Measurements from ENCODE around the gene RAB40A. TPM values are rescaled to one million over a fixed set of nuclear protein-coding genes. Genes with fewer than 3 reads are reported as not detected.

RAB40A gene
- total and polyA plus RNA-seq, 10 of the 15 experiments (the other 5 are each of a cell fraction or from before 2014, with no cell fraction given) = 0.10 to 0.42 (median 0.26) TPM

DNA sequence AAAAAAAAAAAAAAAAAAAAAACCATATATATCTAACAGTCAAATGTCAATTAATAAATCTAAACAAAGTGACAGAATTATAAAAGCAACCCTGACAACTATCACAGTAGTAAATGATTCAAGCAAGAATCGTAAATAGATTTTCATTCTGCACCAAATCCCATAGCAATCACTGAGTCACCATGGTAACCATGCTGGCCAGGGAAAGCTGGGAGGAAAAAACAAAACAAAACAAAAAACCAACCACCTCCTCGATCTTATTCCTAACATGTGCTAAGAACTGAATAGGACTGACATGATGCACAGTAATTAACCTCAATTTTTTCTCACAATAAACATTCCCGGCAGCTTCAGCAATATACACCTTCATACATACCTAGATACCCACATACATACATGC lies 30.6 kb upstream of the RAB40A start:
- intact Hi-C loops (cut with micrococcal nuclease; ENCODE audit: unreplicated experiment) (no loop called here), in situ Hi-C loops (cut with MboI) (no loop called here)
- TF ChIP-seq ZSCAN29 (IDR thresholded peaks at IDR 0.05) = no peak
- TF ChIP-seq, protein P1, sequence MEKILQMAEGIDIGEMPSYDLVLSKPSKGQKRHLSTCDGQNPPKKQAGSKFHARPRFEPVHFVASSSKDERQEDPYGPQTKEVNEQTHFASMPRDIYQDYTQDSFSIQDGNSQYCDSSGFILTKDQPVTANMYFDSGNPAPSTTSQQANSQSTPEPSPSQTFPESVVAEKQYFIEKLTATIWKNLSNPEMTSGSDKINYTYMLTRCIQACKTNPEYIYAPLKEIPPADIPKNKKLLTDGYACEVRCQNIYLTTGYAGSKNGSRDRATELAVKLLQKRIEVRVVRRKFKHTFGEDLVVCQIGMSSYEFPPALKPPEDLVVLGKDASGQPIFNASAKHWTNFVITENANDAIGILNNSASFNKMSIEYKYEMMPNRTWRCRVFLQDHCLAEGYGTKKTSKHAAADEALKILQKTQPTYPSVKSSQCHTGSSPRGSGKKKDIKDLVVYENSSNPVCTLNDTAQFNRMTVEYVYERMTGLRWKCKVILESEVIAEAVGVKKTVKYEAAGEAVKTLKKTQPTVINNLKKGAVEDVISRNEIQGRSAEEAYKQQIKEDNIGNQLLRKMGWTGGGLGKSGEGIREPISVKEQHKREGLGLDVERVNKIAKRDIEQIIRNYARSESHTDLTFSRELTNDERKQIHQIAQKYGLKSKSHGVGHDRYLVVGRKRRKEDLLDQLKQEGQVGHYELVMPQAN (conservative IDR thresholded peaks at IDR 0.05) = no peak
- no peak for TF ChIP-seq SP1 (IDR thresholded peaks at IDR 0.05; ENCODE audit: low read depth, low read length)
- TF ChIP-seq RELA (IDR thresholded peaks at IDR 0.05; ENCODE audit: borderline replicate concordance, partially characterized antibody) = no peak
- TF ChIP-seq, protein P2, sequence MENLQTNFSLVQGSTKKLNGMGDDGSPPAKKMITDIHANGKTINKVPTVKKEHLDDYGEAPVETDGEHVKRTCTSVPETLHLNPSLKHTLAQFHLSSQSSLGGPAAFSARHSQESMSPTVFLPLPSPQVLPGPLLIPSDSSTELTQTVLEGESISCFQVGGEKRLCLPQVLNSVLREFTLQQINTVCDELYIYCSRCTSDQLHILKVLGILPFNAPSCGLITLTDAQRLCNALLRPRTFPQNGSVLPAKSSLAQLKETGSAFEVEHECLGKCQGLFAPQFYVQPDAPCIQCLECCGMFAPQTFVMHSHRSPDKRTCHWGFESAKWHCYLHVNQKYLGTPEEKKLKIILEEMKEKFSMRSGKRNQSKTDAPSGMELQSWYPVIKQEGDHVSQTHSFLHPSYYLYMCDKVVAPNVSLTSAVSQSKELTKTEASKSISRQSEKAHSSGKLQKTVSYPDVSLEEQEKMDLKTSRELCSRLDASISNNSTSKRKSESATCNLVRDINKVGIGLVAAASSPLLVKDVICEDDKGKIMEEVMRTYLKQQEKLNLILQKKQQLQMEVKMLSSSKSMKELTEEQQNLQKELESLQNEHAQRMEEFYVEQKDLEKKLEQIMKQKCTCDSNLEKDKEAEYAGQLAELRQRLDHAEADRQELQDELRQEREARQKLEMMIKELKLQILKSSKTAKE (IDR thresholded peaks at IDR 0.05; ENCODE audit: low read depth, poor library complexity, severe bottlenecking) = no peak
- no peak for TF ChIP-seq MEF2B (IDR thresholded peaks at IDR 0.05; ENCODE audit: partially characterized antibody, poor library complexity, severe bottlenecking)
- no peak for TF ChIP-seq MYB (IDR thresholded peaks at IDR 0.05; ENCODE audit: borderline replicate concordance, low read depth, low read length)
- no peak for TF ChIP-seq POLR2AphosphoS5 (IDR thresholded peaks at IDR 0.05; ENCODE audit: low read length)
- TF ChIP-seq ZNF24 (IDR thresholded peaks at IDR 0.05) = no peak
- no peak for TF ChIP-seq FOXM1 (IDR thresholded peaks at IDR 0.05; ENCODE audit: low read depth, low read length)
- TF ChIP-seq TCF7 (IDR thresholded peaks at IDR 0.05; ENCODE audit: borderline replicate concordance) = no peak
- TF ChIP-seq ZNF384 (IDR thresholded peaks at IDR 0.05; ENCODE audit: borderline replicate concordance, low read depth, low read length) = no peak
- TF ChIP-seq, protein P3, sequence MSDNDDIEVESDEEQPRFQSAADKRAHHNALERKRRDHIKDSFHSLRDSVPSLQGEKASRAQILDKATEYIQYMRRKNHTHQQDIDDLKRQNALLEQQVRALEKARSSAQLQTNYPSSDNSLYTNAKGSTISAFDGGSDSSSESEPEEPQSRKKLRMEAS (IDR thresholded peaks at IDR 0.05; ENCODE audit: low read depth, low read length) = no peak
- H4K20me1 ChIP-seq (ENCODE audit: control insufficient read depth, insufficient read depth) = no peaks in the 10 kb centered on the region
- no peak overlapping the region for H3K27ac ChIP-seq (ENCODE audit: control insufficient read depth, insufficient read depth)
- DNase-seq (ENCODE audit: low read depth, low spot score) = no peak
- no peaks in the 10 kb centered on the region; a peak in 1 of 4 replicates for H3K27me3 ChIP-seq (replicated peaks in 1 of 2; ENCODE audit: control insufficient read depth in 2 of 2, insufficient read depth in 2 of 2, low read length in 1 of 2)
- FAIRE-seq = no peak
- CTCF ChIA-PET = interaction anchor here (0.8 kb wide), 1 partner anchor 287 kb away, joined by 3 read pairs; no protein-coding TSS in a partner anchor
- RAD21 ChIA-PET (ENCODE audit: unreplicated experiment) = no interaction called here
- H3K9me3 ChIP-seq (replicated peaks; ENCODE audit: control insufficient read depth, insufficient read depth, low read length) = no peaks in the 10 kb centered on the region
- H3K79me2 ChIP-seq (ENCODE audit: control insufficient read depth, insufficient read depth, low read length) = no peaks in the 10 kb centered on the region
- no peak overlapping the region for H3K9ac ChIP-seq (ENCODE audit: control insufficient read depth, insufficient read depth, low read length)
- SMC1A ChIA-PET (ENCODE audit: uncharacterized antibody, unreplicated experiment) = no interaction called here
- POLR2A ChIA-PET = no interaction called here
- H2AFZ ChIP-seq (ENCODE audit: control insufficient read depth, low read depth, low read length) = no peak overlapping the region
- no TSS peak for BruUV-seq (replicated peaks)
- no peak overlapping the region for H3K4me3 ChIP-seq
- no peaks in the 10 kb centered on the region for H3K36me3 ChIP-seq (ENCODE audit: control insufficient read depth in 2 of 2, insufficient read depth in 2 of 2, low read length in 1 of 2)
- no peaks in the 10 kb centered on the region; the same call in 1 of the 2 replicates for H3K4me1 ChIP-seq (ENCODE audit: control insufficient read depth, insufficient read depth, low read length)
- no peak overlapping the region for H3K4me2 ChIP-seq (ENCODE audit: control insufficient read depth, insufficient read depth)
- no peak for ATAC-seq
- 33% methylated on average over 3 of the region's 3 CpGs for WGBS (ENCODE audit: insufficient coverage, insufficient replicate concordance, low lambda C conversion rate, missing lambda C conversion rate)

All from GM12878 (cell line).